Measurements from ENCODE around the gene PPWD1. TPM values are rescaled to one million over a fixed set of nuclear protein-coding genes. Genes with fewer than 3 reads are reported as not detected.
"Not testable (repeated sequence)": the region's sequence is repeated elsewhere in the genome, so short reads cannot be mapped to it uniquely, and the experiment has no call there.

The PPWD1 gene
- total RNA-seq, 1 experiment from 2014 or later: 32.5 TPM

DNA sequence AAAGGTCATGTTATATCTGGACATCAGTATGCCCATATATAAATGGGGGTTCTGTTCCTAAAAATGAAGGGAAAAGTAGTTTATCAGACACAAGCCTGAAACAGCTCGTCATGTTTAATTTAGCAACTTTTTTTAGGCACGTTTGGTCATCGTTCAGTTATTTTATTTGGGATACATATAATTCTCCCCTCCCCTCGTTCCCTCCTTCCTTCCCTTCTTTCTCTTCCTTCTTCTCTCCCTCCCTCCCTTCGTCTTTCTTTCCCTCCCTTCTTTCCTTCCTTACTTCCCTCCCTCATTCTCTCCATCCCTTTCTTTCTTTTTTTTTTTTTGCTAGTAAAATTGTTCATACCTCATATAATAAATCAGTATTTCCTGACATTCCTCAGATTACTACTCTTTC is 3.4 kb downstream of the PPWD1 start:
- intact Hi-C loops (cut with micrococcal nuclease; ENCODE audit: unreplicated experiment): no loop called here
- CTCF ChIA-PET: no interaction called here
- no peaks in the 10 kb centered on the region for H3K9me3 Mint-ChIP-seq (ENCODE audit: low read depth, unreplicated experiment)

DNA sequence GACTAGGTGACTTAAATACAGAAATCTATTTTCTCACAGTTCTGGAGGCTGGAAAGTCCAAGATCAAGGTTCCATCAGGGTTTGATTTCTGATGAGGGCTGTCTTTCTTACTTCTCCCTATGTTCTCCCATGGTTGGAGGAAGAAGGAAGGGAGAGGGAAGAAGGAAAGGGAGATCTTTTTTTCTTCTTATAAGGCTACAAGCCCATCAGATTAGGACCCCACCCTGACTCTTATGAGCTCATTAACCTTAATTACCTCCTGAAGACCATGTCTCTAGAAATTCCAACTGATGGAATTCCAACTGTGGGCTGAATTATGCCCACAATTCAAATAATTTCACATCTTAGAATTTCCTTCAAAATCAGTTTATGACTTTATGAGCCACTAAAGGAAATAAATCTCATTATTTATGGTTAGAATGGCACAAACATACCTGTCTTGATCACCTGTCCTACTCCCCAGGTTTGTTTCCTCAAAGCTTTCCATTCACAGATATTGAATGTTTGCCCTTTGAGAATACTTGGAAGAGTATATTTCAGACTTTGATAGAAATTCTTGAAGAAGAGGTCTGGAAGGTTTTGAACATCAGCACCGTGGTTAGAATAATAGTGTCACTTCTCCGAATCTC is 7.6 kb downstream of the PPWD1 start:
- no peaks in the 10 kb centered on the region for H3K4me1 Mint-ChIP-seq (ENCODE audit: low read depth, unreplicated experiment)
- CTCF ChIA-PET: no interaction called here
- intact Hi-C loops (cut with micrococcal nuclease; ENCODE audit: unreplicated experiment): no loop called here
- H3K27me3 Mint-ChIP-seq (ENCODE audit: unreplicated experiment): no peaks in the 10 kb centered on the region
- H3K36me3 Mint-ChIP-seq (ENCODE audit: insufficient read depth, unreplicated experiment): peaks cover 5% of the 10 kb centered on the region
- no peaks in the 10 kb centered on the region for H3K9me3 Mint-ChIP-seq (ENCODE audit: low read depth, unreplicated experiment)
- DNase-seq: no peak
- TF ChIP-seq, protein P1, sequence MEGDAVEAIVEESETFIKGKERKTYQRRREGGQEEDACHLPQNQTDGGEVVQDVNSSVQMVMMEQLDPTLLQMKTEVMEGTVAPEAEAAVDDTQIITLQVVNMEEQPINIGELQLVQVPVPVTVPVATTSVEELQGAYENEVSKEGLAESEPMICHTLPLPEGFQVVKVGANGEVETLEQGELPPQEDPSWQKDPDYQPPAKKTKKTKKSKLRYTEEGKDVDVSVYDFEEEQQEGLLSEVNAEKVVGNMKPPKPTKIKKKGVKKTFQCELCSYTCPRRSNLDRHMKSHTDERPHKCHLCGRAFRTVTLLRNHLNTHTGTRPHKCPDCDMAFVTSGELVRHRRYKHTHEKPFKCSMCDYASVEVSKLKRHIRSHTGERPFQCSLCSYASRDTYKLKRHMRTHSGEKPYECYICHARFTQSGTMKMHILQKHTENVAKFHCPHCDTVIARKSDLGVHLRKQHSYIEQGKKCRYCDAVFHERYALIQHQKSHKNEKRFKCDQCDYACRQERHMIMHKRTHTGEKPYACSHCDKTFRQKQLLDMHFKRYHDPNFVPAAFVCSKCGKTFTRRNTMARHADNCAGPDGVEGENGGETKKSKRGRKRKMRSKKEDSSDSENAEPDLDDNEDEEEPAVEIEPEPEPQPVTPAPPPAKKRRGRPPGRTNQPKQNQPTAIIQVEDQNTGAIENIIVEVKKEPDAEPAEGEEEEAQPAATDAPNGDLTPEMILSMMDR (IDR thresholded peaks at IDR 0.05; ENCODE audit: unreplicated experiment): no peak
- H3K4me3 Mint-ChIP-seq (ENCODE audit: low read depth, unreplicated experiment): no peak overlapping the region
- BruUV-seq (replicated peaks): no TSS peak
- no peak overlapping the region for H3K27ac Mint-ChIP-seq (ENCODE audit: unreplicated experiment)

More for the DNA sequence above, 3.4 kb downstream of the PPWD1 start:
- DNase-seq: no peak
- H3K36me3 Mint-ChIP-seq (ENCODE audit: insufficient read depth, unreplicated experiment): peaks cover 31% of the 10 kb centered on the region
- H3K4me3 Mint-ChIP-seq (ENCODE audit: low read depth, unreplicated experiment): no peak overlapping the region
- peaks cover 17% of the 10 kb centered on the region for H3K4me1 Mint-ChIP-seq (ENCODE audit: low read depth, unreplicated experiment)
- BruUV-seq (replicated peaks): no TSS peak
- no peaks in the 10 kb centered on the region for H3K27me3 Mint-ChIP-seq (ENCODE audit: unreplicated experiment)
- H3K27ac Mint-ChIP-seq (ENCODE audit: unreplicated experiment): no peak overlapping the region
- TF ChIP-seq, protein P1 (IDR thresholded peaks at IDR 0.05; ENCODE audit: unreplicated experiment): no peak

DNA sequence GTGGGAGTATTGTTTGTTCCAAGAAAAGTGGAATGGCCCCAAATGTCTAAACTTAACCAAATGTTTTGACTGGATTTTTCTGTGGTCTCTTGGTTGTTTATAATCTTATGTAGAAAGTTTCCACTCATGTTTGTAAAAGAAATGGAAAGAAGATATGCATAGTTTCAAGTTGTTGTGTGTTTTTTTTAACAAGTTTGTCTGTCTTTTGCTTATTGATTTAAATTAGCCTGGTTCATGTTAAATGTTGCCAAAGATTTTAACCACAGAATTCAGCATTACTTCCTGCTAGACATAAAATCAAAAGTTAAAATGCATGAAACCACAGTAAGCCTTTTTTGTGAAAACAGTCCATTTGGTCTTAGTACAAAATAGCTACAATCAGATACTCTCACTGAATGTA is 14.0 kb downstream of the PPWD1 start:
- Mint-ChIP-seq H3K4me1 (ENCODE audit: low read depth, unreplicated experiment) (no peaks in the 10 kb centered on the region), H3K9me3 (ENCODE audit: low read depth, unreplicated experiment) (no peaks in the 10 kb centered on the region), H3K4me3 (ENCODE audit: low read depth, unreplicated experiment) (no peak overlapping the region), H3K36me3 (ENCODE audit: insufficient read depth, unreplicated experiment) (peaks cover 17% of the 10 kb centered on the region), H3K27me3 (ENCODE audit: unreplicated experiment) (no peaks in the 10 kb centered on the region), H3K27ac (ENCODE audit: unreplicated experiment) (no peak overlapping the region)
- intact Hi-C loops (cut with micrococcal nuclease; ENCODE audit: unreplicated experiment): no loop called here
- no TSS peak for BruUV-seq (replicated peaks)
- DNase-seq: no peak
- CTCF ChIA-PET: no interaction called here
- TF ChIP-seq, protein P1 (IDR thresholded peaks at IDR 0.05; ENCODE audit: unreplicated experiment): no peak

DNA sequence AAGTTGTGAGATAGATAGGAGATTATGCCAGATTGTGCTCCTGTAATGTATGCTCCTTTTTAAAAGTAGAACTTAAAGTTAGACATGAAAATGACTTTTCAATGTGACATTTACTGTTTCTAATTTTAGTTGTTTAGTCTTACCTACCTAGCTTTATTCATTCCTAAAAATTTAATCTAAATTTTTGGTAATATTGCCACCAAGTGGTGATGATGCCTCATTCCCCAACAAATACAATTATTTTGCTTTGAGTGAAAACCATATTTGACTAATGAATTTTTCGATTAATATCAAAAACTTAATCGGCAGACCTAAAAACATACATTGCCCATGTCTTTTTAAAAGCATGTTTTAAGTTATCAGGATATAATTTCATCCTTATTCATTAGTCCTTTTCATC is 25.6 kb downstream of the PPWD1 start:
- H3K36me3 Mint-ChIP-seq (ENCODE audit: insufficient read depth, unreplicated experiment): peaks cover 17% of the 10 kb centered on the region
- CTCF ChIA-PET: interaction anchor here (1.9 kb wide), 1 partner anchor 23 kb away, joined by 4 read pairs; no protein-coding TSS in a partner anchor
- intact Hi-C loops (cut with micrococcal nuclease; ENCODE audit: unreplicated experiment): no loop called here
- H3K4me1 Mint-ChIP-seq (ENCODE audit: low read depth, unreplicated experiment): no peaks in the 10 kb centered on the region
- no peak overlapping the region for H3K4me3 Mint-ChIP-seq (ENCODE audit: low read depth, unreplicated experiment)
- TF ChIP-seq, protein P1 (IDR thresholded peaks at IDR 0.05; ENCODE audit: unreplicated experiment): no peak
- no peak for DNase-seq
- no peaks in the 10 kb centered on the region for H3K27me3 Mint-ChIP-seq (ENCODE audit: unreplicated experiment)
- H3K27ac Mint-ChIP-seq (ENCODE audit: unreplicated experiment): no peak overlapping the region
- H3K9me3 Mint-ChIP-seq (ENCODE audit: low read depth, unreplicated experiment): no peaks in the 10 kb centered on the region
- no TSS peak for BruUV-seq (replicated peaks)

DNA sequence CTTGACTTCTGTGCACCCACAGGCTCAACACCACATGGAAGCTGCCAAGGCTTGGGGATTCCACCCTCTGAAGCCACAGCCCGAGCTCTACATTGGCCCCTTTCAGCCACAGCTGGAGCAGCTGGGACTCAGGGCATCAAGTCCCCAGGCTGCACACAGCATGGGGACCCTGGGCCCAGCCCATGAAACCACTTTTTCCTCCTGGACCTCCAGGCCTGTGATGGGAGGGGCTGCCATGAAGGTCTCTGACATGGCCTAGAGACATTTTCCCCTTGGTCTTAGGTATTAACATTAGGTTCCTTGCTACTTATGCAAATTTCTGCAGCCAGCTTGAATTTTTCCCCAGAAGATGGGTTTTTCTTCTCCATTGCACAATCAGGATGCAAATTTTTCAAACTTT is 38.7 kb downstream of the PPWD1 start:
- DNase-seq; H3K4me3 Mint-ChIP-seq (ENCODE audit: low read depth, unreplicated experiment); H3K4me1 Mint-ChIP-seq (ENCODE audit: low read depth, unreplicated experiment); intact Hi-C loops (cut with micrococcal nuclease; ENCODE audit: unreplicated experiment); H3K27ac Mint-ChIP-seq (ENCODE audit: unreplicated experiment); CTCF ChIA-PET; H3K27me3 Mint-ChIP-seq (ENCODE audit: unreplicated experiment); BruUV-seq (replicated peaks): not testable (repeated sequence)
- H3K36me3 Mint-ChIP-seq (ENCODE audit: insufficient read depth, unreplicated experiment): peaks cover 29% of the 10 kb centered on the region
- H3K9me3 Mint-ChIP-seq (ENCODE audit: low read depth, unreplicated experiment): peaks cover 14% of the 10 kb centered on the region
